Activated CD4-positive, CD25-positive, alpha-beta regulatory T cell treated with anti-CD3 and anti-CD28 coated beads, Interleukin-2, amount 50 U/mL, for 16 hours (primary cell): ENCODE measurements around the gene SZT2.

Source experiments
- DNase-seq: peaks from one replicate; pipeline ENCODE4 v3.0.0-alpha.2; 2020; ENCODE audit warnings: low read depth, low spot score

The SZT2 gene

DNA sequence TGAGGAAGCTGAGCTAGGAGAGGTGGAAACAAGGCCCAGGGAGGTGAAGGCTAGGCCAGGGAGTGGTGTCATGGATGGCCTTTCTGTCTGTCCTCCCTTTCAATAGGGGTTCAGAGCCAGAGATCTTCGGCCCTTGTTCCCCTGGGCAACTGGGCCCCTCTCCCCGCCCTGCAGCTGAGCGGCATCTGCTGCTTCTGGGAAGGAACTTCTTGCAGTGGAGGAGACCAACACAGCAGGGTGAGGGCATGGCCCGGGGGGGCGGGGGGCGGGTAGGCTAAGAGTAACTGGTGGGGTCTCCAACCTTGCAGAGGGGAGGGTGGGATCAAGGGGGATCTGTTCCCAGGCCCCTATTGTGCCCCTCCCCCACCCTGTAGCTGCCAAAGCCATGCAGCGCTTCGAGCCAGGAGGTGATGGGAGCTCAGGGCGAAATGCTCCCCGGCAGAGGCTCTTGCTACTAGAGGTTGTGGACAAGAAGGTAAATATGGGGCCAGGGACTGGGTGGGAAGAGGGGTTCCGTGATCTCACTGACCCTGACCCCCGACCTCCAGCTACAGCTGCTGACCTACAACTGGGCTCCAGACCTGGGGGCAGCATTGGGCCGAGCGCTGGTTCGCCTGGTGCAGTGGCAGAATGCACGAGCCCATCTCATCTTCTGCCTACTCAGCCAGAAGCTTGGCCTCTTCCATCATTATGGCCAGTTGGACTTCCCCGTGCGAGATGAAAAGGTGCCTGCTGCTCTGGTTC is 52.4 kb downstream of the SZT2 start:
- DNase-seq: no peak

DNA sequence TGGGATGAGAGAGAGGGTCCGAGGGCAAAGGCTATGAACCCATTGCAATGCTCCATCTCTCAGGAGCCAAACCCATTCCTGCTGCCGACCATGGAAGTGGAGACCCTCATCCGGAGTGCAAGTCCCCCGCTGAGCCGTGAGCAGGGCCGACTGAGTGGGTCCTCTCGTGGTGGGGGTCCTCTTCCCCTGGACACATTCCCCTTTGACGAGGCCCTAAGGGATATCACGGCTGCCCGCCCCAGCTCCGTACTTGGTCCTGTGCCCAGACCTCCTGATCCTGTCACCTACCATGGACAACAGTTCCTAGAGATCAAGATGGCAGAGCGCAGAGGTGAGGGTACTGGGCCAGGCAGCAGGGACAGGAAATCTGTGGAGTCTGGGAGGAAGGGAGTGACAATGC is 53.1 kb downstream of the SZT2 start:
- no peak for DNase-seq

DNA sequence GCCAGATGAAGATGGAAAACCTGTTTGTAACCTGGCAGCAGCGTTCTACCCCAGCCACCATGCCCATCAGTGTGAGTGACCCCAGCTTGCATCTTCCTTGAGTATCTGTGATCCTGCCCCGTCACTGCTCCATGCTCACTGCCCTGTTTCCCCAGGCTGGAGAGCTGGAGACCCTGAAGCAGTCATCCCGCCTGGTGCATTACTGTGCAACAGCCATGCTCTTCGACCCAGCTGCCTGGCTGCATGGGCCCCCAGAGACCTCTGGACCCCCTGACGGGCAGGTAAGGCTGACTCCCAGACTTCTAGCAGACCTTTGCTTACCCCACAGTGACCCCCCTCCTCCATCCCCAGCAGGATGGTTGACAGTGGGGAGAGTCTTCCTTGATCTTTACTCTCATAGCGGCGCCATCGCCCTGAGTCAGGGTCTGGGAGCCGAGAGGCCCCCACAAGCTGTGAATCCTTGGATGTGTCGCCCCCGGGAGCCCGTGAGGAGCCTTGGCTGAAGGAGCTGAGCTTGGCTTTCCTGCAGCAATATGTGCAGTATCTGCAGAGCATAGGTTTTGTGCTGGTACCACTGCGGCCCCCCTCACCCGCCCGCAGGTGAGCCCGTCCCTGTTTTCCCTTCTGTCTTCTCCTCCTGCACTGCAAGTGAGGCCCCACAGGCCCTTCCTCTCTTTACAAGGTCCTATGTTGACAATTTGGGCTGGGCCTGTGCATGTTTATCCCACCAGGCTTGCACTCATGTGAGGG is 53.7 kb downstream of the SZT2 start:
- DNase-seq: no peak

DNA sequence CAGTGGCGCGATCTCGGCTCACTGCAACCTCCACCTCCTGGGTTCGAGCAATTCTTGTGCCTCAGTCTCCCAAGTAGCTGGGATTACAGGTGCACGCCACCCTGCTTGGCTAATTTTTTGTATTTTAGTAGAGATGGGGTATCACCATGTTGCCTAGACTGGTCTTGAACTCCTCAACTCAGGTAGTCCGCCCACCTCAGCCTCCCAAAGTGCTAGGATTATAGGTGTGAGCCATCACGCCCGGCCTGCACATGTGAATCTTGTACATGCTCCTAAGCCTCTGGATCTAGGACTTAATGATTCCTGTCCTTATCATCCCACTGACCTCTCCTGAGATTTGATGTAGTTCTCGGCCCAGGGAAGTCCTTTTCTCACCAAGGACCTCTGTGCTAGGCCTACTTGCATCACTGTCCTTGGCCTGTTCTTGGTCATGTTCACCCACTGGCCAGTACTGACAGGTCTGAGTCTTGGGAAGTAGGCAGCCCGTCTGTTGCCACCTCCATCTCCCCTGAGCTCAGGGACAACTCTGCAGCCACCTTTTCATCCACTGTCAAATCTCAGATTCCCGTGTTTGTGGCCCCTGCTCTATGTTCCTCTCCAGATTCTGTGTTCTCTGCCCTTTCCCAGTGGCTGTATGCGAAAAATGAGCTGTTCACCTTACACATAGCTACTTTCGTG is 54.6 kb downstream of the SZT2 start:
- DNase-seq: no peak

DNA sequence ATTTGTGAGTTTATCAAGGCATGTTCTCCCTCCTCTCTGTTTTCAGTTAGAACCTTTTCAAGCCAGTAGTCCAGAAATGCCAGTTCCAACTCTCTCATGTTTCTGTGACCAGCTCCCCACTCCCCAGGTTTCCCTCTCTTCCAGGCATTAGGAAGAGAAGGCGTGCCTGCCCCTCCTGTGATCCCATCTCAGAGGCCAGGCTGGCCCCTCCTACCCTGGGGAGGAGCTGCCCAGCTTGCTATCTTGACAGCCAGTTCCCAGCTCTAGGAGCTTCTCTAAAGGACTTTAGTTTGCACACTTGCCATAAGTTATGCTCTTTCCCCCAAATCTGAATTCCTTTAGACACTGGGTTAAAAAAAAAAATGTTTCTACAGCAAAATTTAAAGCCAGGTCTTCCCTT is 55.1 kb downstream of the SZT2 start:
- DNase-seq: no peak

DNA sequence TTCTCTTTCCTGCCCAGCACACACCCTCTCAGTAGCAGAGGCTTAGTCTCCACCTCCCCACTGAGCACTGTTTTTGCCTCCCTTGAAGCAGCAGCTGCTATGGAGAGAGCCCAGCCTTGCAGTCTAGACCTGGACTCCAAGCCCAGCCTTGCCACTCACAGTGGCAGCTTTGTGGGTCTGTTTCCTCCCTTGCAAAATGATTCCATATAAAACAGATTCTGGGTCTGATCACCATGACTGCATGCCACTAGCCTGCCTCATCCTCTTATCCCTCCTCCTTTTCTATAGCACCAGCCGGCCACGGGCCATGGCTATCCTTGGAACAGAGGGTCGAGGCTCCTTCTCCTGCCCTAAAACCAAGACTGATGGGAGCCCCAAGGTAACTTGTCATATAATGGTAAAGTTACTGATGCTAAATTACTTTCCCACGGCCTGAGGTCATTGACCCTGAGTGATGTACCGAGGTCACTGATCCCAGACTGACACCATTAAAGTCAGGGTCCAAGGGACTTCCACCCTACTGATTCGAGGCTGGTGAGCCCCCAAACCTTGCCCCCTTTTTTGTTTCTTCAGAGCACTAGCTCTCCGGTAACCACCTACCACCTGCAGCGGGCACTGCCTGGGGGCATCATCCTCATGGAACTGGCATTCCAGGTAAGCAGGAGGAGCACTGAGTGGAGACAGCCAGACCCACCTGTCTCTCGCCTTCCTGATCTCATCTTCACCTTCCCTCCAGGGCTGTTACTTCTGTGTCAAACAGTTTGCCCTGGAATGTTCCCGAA is 56.1 kb downstream of the SZT2 start:
- DNase-seq: no peak

DNA sequence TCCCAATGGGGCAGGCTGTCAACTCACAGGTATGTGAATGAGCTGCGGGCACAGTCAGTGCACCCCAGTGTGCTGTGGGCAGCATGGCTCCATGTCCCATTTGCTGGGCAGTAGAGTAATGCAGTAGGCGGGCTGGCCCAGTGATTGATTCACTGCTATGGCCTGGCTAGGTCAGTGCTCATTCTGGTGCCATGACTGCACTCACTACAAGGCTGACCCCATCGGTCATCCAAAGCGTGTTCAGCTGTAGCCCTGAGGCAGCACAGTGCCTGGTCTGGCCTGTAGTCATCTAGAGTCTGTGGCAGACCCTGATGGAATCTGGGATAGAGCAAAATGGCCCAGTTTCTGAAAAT is 56.7 kb downstream of the SZT2 start:
- no peak for DNase-seq

DNA sequence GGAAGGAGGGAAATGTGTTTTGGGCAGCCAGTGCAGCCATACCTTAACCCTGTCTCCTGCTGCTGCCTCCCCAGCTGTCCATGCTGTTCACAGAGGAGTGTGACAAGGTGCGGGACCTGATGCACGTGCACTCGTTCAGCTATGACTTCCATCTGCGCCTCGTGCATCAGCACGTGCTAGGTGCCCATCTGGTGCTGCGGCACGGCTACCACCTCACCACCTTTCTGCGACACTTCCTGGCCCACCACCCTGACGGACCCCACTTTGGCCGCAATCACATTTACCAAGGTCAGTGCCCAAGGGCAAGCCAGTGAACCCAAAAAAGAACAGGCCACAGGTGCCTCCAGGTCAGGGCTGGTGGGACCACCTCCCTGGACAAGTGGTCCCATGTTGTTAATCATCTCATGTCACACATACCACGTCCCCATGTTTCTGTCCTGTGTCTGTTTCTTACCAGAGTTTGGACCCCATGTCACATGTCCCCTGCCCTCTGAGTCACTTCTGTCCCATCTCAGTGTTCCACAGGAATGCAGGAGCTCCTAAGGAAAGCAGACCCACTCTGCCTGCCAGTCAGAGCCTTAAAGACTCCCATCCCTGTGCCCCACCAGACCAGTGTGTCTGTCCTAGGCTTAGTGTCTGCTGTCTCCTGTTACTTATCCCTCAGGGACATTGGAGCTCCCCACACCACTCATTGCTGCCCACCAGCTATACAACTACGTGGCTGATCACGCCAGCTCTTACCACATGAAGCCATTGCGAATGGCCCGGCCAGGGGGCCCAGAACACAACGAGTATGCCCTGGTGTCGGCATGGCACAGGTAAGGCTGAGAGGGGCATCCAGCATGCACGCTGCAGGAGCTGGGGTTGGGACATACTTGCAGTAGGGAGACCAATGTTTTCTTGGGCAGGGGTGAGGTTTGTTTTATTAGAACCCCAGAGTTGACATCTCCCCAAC is 57.5 kb downstream of the SZT2 start:
- DNase-seq: no peak

DNA sequence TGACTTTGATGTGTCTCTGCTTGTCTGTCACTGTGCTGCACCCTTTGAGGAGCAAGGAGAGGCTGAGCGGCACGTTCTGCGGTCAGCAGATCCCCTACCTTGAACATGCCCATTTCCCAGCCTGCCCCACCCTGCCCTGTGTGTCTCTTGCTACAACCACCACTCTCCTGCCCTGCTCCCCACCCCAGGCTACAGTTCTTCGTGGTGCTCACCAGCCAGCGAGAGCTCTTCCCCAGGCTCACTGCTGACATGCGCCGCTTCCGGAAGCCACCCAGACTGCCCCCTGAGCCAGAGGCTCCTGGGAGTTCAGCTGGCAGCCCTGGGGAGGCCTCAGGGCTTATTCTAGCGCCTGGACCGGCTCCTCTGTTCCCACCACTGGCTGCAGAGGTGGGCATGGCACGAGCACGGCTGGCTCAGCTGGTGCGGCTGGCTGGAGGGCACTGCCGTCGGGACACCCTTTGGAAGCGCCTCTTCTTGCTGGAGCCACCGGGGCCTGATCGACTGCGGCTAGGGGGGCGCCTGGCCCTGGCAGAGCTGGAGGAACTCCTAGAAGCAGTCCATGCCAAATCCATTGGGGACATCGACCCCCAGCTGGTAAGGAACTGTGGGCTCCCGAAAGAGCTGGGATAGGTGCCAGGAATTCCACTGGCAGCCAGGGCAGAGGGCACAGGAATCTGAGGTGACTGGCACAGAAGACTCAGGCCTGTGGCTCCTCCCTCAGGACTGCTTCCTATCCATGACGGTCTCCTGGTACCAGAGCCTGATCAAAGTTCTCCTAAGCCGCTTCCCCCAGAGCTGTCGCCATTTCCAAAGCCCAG is 58.4 kb downstream of the SZT2 start:
- no peak for DNase-seq

DNA sequence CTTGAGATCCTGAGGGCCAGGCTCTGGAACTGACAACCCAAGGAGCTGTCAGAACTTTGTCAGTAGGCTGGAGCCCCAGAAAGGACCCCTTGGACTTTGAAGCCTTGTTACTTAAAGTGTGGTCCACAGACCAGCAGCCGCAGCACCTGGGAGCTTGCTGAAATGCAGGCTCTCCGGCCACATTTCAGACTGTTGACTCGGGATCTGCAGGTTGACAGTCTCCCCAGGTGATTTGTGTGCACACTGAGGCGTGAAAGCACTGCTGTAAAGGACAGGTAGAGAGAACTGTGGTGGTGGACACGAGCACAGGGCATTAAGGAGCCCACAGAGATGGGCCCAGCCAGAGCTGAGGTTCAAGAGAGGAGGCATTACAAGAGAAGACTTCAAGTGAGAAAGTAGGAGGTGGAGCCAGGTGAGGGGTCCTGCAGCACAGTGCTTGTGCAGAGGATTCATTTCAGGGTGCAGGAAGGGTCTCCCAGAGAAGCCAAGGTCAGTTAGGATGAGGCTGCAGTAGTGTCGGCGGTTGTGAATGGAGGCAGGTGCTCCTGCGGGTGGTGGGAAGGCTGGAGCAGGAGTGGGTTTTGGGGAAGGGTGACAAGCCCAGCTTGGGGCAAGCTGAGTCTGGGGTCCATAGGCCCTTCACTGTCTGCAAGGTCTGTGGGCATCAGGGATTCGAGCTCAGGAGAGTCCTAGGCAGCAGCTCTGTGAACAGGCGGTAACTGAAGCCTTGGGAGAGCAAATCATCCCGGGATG is 59.4 kb downstream of the SZT2 start:
- no peak for DNase-seq

DNA sequence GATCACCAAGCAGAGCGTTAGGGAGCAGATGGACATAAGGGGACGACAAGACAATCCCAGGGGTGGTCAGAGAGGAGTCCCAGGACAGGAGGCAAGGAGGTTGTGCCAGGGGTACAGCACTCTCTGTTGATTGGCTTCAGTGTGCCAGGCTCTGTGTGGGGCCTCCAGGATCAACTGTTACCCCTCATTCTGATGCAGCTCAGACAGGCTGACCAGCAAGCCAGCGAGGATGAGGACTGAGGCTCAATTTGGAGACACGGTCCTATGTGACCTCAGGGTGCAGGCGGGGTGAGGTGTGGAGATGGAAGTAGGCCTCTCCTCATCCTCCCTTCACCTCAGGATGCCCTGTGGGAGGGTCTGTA is 60.0 kb downstream of the SZT2 start:
- DNase-seq: no peak

DNA sequence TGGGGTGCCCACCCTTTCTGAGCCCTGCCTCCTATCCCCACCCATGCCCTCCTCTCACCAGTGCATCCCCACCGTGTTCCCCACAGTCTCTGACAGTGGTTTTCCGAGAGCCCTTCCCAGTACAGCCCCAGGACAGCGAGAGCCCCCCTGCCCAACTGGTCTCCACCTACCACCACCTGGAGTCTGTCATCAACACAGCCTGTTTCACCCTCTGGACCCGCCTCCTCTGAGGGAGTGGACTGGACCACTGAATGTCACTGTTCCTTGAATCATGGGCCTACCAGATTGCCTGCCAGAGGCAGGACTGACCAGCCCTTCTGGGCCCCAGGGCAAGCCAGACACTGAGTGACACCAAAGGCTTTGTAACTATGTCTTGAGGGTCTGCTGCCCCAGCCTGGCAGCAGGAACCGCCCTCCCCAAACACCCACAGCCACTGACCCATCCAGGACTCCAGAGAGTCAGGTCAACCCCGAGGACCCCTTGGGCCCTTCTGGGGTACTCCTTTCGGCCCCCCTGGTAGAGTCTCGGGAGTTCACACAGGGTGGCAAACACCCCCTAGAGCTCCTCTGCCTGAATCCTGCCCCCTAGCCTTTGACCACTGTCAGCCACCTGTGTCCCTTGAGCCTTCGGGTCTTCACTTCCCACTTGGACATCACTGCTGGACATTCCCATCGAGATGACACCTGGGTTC is 60.7 kb downstream of the SZT2 start:
- no peak for DNase-seq

DNA sequence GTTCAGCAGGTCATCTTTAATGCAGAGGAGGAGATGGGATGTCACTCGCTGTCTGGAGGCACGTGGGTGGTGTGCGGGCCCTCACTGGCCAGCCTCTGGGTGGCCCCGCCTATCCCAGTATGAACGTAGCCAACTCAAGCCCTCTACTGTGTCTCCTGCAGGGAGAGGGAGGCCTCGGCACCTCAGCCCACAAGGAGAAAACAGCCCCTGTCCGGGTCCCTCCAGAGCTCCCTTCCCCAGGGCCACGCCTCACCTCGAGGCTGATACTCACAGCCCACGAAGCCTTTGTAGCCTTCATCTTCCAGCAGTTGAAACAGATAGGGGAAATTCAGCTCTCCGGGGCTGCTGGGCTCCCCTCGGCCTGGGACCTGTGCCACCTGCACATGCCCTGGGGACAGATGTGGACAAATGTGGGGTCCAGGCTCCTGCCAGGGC is 61.5 kb downstream of the SZT2 start:
- DNase-seq: no peak

DNA sequence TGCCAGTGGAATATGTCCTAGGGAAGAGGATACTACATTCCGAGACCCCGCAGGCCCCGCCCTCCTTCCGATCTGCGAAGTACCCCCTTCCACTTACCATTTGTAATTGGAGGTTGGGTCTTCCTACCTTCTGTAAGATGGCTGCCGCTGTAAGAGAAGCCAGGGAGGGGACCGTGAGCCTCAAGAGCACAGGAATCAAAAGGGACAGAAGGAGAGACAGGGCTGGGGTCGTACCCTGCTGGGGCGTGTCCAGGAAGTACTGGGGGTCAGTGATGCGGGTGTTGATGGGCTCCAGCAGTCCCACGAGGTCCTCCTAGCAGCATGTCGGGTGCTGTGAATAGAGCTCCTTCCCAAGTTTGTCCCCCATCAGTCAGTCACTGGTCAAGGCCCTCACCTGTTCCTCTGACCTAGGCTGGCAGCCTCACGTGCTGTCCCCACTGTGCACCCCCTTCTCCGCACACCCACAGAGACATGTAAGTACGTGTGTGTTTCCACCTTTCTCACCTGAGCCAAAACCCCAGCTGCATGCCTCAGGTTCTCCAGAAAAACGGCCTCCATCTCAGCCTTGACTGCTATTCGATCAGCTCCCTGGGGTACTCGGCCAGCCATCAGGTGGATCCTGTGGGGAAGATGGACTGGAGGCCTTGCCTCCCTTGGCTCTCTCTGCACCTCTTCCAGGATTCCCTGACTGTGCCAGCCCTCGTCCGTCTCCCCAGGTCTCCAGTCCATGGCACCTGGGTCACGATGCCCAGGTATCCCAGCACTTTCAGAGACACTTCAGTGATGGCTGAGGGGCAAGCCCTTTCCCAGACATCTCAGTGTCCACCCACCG is 62.2 kb downstream of the SZT2 start:
- no peak for DNase-seq

DNA sequence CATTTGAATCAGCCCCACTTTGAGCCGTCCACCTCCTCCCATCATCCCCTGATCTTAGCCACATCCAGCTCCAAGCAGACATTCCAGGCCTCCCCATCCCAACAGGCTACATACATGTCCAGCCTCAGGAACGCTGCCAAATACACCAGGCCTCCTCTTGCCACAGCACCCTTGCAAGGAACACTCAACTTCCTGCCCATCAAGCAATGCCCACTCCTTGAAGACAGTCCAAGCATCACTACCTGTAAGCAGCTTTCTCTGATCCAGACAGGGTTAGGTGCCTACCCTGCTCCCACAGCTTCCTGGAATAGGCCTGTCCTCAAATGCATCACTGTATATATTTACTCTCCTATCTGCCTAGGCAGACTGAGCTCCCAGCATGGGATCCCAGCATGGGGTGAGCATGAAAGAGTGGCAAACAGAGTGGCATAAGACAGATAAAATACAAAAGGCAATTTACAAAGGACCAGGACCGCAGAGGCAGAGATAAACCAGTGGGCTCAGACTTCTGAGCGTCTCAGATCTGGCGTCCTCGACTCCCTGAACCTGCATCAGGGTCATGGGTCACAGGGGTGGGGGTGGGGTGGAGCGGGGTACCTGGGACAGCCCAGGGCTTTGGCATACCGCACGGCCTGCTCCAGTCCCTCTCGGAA is 63.2 kb downstream of the SZT2 start:
- DNase-seq: no peak

DNA sequence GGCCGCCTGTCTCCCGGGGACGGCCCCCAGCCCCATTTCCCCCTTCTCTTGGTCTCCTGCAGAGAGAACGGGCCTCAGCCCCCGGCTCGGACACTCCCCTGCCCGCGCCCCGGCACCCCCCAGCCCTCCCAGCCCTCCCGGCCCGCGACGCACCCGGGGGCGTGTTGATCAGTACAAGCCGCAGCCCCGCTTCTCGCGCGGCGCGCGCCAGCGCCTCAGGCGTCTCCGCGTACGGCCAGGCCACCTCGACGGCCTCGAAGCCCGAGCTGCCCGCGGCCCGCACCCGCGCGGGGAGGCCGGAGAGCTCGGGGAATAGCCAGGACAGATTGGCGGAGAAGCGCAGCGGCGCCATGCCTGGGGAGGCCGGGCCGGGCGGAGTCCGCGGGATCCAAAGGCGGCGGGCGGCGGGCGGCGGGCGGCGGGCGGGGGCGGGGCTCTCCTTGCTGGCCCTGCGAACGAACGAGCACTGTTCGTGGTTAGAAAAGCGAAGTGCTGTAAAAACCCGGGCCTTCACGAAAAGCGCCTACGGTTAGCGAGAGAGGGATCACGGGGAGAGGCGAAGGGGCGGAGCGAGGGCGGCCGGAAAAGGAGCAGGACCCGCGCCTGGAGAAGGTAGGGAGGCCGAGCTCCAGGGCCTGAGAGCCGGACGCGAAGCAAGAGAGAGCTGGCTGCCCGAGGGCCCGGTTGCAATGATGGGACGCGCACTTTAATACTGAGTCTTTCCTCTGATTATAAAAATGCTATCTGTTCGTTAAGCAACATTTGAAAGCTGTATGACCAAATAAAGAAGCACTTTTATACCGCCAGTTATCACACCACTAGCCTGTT is 64.0 kb downstream of the SZT2 start, which contains the start of gene HYI:
TSS of gene HYI (minus strand) at position 490 of the 828 bp plus-strand sequence. CDS start at position 352, 138 bp downstream.
- peak; percentile 30 for DNase-seq
